PC-3 (cell line): ENCODE measurements around the gene GALNT13. TPM values are rescaled to one million over a fixed set of nuclear protein-coding genes. Genes with fewer than 3 reads are reported as not detected.

Source experiments
- ATAC-seq: fragments of 200-7000 bp; cut with Tn5 transposase; 2 replicates; pipeline ENCODE4 v1.9.1; 2020; ENCODE audit warnings: mild to moderate bottlenecking, moderate library complexity
- BruUV-seq: library from RNA; stranded (reverse); fragments of 400-500 nt; replicated peaks from 2 replicates; lab custom pipeline; 2021; lab: Mats Ljungman, UMichigan
- CTCF ChIA-PET: fragments of 300-600 bp; sonication (Branson Sonifier 250); formaldehyde crosslinking; loops from one replicate; lab custom pipeline; 2022; ENCODE audit warnings: antibody characterized with exemption; lab: Charles Lee
- POLR2A ChIA-PET: fragments of 300-600 bp; sonication (Branson Sonifier 250); formaldehyde crosslinking; loops from one replicate; lab custom pipeline; 2022; ENCODE audit warnings: antibody characterized with exemption; ENCODE audit not compliant: unreplicated experiment; lab: Charles Lee
- DNase-seq: peaks from one replicate; pipeline ENCODE4 v3.0.0-alpha.2; 2015
- H2AFZ ChIP-seq: fragments of 300-600 bp; sonication (generic); 2 replicates; pipeline ENCODE4 v1.6.0; 2016; ENCODE audit warnings: antibody characterized with exemption, low read length
- H3F3A ChIP-seq: fragments of 300-600 bp; sonication (generic); one replicate; pipeline ENCODE4 v1.6.0; 2017; ENCODE audit warnings: antibody characterized with exemption, low read length, control low read depth, mild to moderate bottlenecking; ENCODE audit not compliant: unreplicated experiment
- H3K27ac ChIP-seq: fragments of 300-600 bp; sonication (generic); 2 replicates; pipeline ENCODE4 v1.5.1; 2016; ENCODE audit warnings: mild to moderate bottlenecking, low read length
- H3K27me3 ChIP-seq: fragments of 300-600 bp; sonication (generic); 2 replicates; pipeline ENCODE4 v1.6.1; 2016; ENCODE audit warnings: low read length, mixed read lengths
- H3K36me3 ChIP-seq: fragments of 300-600 bp; sonication (generic); 2 replicates; pipeline ENCODE4 v1.6.1; 2016; ENCODE audit warnings: low read depth, mixed run types, low read length, mixed read lengths
- H3K4me1 ChIP-seq: fragments of 300-600 bp; sonication (generic); 2 replicates; pipeline ENCODE4 v1.5.1; 2016; ENCODE audit warnings: low read length; ENCODE audit not compliant: insufficient read depth
- H3K4me2 ChIP-seq: fragments of 300-600 bp; sonication (generic); 2 replicates; pipeline ENCODE4 v1.6.0; 2016; ENCODE audit warnings: low read length
- H3K4me3 ChIP-seq: fragments of 300-600 bp; sonication (generic); 2 replicates; pipeline ENCODE4 v1.5.1; 2016; ENCODE audit warnings: mild to moderate bottlenecking, low read length, mixed read lengths
- H3K79me2 ChIP-seq: fragments of 300-600 bp; sonication (generic); 2 replicates; pipeline ENCODE4 v1.6.1; 2017; ENCODE audit warnings: low read length, mixed read lengths
- H3K9ac ChIP-seq: fragments of 300-600 bp; sonication (generic); 2 replicates; pipeline ENCODE4 v1.6.0; 2016; ENCODE audit warnings: mild to moderate bottlenecking, low read length
- H3K9me2 ChIP-seq: fragments of 300-600 bp; sonication (generic); replicated peaks from 2 replicates; pipeline ENCODE4 v1.6.1; 2016; ENCODE audit warnings: mixed run types, low read length, mixed read lengths
- H3K9me3 ChIP-seq: fragments of 300-600 bp; sonication (generic); 2 replicates; pipeline ENCODE4 v1.6.1; 2016; ENCODE audit warnings: low read length, mixed read lengths
- H4K20me1 ChIP-seq: fragments of 300-600 bp; sonication (generic); 2 replicates; pipeline ENCODE4 v1.6.1; 2016; ENCODE audit warnings: low read length, mixed read lengths
- CTCF ChIP-seq: fragments of 300-600 bp; sonication (generic); conservative IDR thresholded peaks from 2 replicates; pipeline ENCODE4 v1.5.1; 2017; ENCODE audit warnings: antibody characterized with exemption, low read depth, mild to moderate bottlenecking, low read length
- EZH2 ChIP-seq: fragments of 300-600 bp; sonication (generic); IDR thresholded peaks from one replicate; pipeline ENCODE4 v1.6.1; 2017; ENCODE audit warnings: antibody characterized with exemption, mild to moderate bottlenecking, low read length; ENCODE audit not compliant: unreplicated experiment
- EZH2phosphoT487 ChIP-seq: fragments of 300-600 bp; sonication (generic); IDR thresholded peaks from 2 replicates; pipeline ENCODE4 v1.6.1; 2018; ENCODE audit warnings: mild to moderate bottlenecking, antibody characterized with exemption, low read length, borderline replicate concordance
- intact Hi-C: fragments of 100-400 bp; cut with micrococcal nuclease; formaldehyde crosslinking; loops from 2 replicates; pipeline ENCODE4 v1.9.0; 2023
- total RNA-seq: library from RNA; depleted of rRNA; stranded (reverse); fragments of >200 nt; gene quantifications from 2 replicates; pipeline ENCODE4 v1.2.3, GENCODE V29; 2014

The GALNT13 gene
- total RNA-seq, 1 experiment from 2014 or later = 2.0 TPM

GRCh38 chr2:154240921-154241379, 369.2 kb downstream of the GALNT13 start:
- ChIA-PET CTCF (no interaction called here), POLR2A (no interaction called here)
- Histone ChIP-seq H3K79me2 (no peaks in the 10 kb centered on the region), H2AFZ (no peak overlapping the region), H3K4me1 (no peaks in the 10 kb centered on the region), H3K27me3 (no peaks in the 10 kb centered on the region), H4K20me1 (no peaks in the 10 kb centered on the region), H3K4me3 (no peak overlapping the region), H3K36me3 (no peaks in the 10 kb centered on the region), H3K9me3 (no peaks in the 10 kb centered on the region), H3K9ac (no peak overlapping the region), H3K9me2 (no peaks in the 10 kb centered on the region), H3K4me2 (no peak overlapping the region), H3K27ac (no peak overlapping the region), H3F3A (no peaks in the 10 kb centered on the region)
- no peak for DNase-seq
- TF ChIP-seq EZH2 = no peak
- no peak for TF ChIP-seq EZH2phosphoT487
- no peak for TF ChIP-seq CTCF
- BruUV-seq = no TSS peak
- ATAC-seq = no peak
- intact Hi-C loops = no loop called here

DNA sequence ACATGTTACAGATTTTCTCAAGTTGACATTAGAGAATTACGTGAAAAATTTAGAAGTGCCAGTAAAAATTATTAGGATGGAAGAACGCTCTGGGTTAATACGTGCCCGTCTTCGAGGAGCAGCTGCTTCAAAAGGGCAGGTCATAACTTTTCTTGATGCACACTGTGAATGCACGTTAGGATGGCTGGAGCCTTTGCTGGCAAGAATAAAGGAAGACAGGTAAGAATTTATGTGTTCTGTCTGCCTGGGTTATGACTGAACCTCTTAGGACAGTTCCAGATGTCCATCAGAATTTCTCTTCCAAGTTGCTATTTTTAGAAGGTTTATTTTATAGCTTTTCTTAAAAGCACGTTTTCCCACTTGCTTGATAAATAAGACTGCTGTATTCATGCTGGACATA, 371.0 kb downstream of the GALNT13 start:
- H3K4me2 ChIP-seq = no peak overlapping the region
- H3K36me3 ChIP-seq = no peaks in the 10 kb centered on the region
- H3K9me3 ChIP-seq = no peaks in the 10 kb centered on the region
- no peak overlapping the region for H3K9ac ChIP-seq
- ChIA-PET POLR2A (no interaction called here), CTCF (no interaction called here)
- H3F3A ChIP-seq = no peaks in the 10 kb centered on the region
- no peak overlapping the region for H3K27ac ChIP-seq
- H3K4me3 ChIP-seq = no peak overlapping the region
- intact Hi-C loops = no loop called here
- ATAC-seq (no peak), DNase-seq (no peak)
- no peaks in the 10 kb centered on the region for H3K4me1 ChIP-seq
- no peak overlapping the region for H2AFZ ChIP-seq
- H3K79me2 ChIP-seq = no peaks in the 10 kb centered on the region
- no peaks in the 10 kb centered on the region for H4K20me1 ChIP-seq
- BruUV-seq = no TSS peak
- TF ChIP-seq CTCF = no peak
- no peak for TF ChIP-seq EZH2phosphoT487
- TF ChIP-seq EZH2 = no peak
- no peaks in the 10 kb centered on the region for H3K27me3 ChIP-seq
- no peaks in the 10 kb centered on the region for H3K9me2 ChIP-seq

DNA sequence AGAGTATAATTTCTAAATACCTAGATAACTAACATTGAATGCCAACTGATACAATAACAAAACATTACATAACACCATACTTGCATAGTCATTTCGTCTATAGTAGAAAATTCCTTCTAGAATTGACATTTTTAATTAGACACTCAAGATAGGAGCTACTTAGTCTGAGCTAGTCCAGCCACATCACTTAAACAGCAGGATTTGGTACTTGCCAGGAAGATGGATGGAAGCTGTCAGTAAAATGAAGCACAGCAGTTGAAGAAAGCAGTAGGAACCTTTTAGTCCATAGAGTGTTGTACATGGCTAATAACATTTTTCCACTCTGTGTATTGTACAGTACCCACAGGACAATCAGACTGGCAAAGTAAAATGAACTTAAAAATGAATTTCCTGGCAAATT, 372.0 kb downstream of the GALNT13 start:
- no peaks in the 10 kb centered on the region for H3K9me2 ChIP-seq
- no peaks in the 10 kb centered on the region for H3K36me3 ChIP-seq
- H3K9me3 ChIP-seq = no peaks in the 10 kb centered on the region
- H3K27ac ChIP-seq = no peak overlapping the region
- H3K4me2 ChIP-seq = no peak overlapping the region
- no peak overlapping the region for H3K9ac ChIP-seq
- intact Hi-C loops = no loop called here
- no peak for ATAC-seq
- H2AFZ ChIP-seq = no peak overlapping the region
- ChIA-PET CTCF (no interaction called here), POLR2A (no interaction called here)
- H3F3A ChIP-seq = no peaks in the 10 kb centered on the region
- H4K20me1 ChIP-seq = no peaks in the 10 kb centered on the region
- no peaks in the 10 kb centered on the region for H3K4me1 ChIP-seq
- no peak for TF ChIP-seq CTCF
- TF ChIP-seq EZH2 = no peak
- no peak for TF ChIP-seq EZH2phosphoT487
- no peaks in the 10 kb centered on the region for H3K27me3 ChIP-seq
- no peaks in the 10 kb centered on the region for H3K79me2 ChIP-seq
- no TSS peak for BruUV-seq
- no peak overlapping the region for H3K4me3 ChIP-seq
- no peak for DNase-seq
